Right atrium auricular region (tissue), 2 donors: ENCODE results near the gene TUBGCP6. TPM values are rescaled to one million over a fixed set of nuclear protein-coding genes. Genes with fewer than 3 reads are reported as not detected.

ENCODE experiments used
- DNase-seq: peaks from one replicate; pipeline ENCODE4 v3.0.0-alpha.2; 2019; ENCODE audit warnings: low spot score
- H3K27ac ChIP-seq, 2 donors: fragments of 200-600 bp; sonication (generic); 1 replicate in 1 of 2; 2 replicates in 1 of 2; pipeline ENCODE4 v1.5.1; 2016 to 2019
- H3K27me3 ChIP-seq, 2 donors: fragments of 200-600 bp; sonication (generic); one replicate each; pipeline versions ENCODE4 v1.5.1 to v1.6.0; 2017 to 2019
- H3K36me3 ChIP-seq: fragments of 200-600 bp; sonication (generic); one replicate; pipeline ENCODE4 v1.5.1; 2016
- H3K4me1 ChIP-seq, 2 donors: fragments of 200-600 bp; sonication (generic); one replicate each; pipeline versions ENCODE4 v1.5.1 to v1.6.0; 2017 to 2019
- H3K4me3 ChIP-seq, 2 donors: fragments of 200-600 bp; sonication (generic); 1 replicate in 1 of 2; 2 replicates in 1 of 2; pipeline ENCODE4 v1.5.1; 2017 to 2019; ENCODE audit warnings: mild to moderate bottlenecking in 1 of 2, moderate library complexity in 1 of 2
- H3K9me3 ChIP-seq, 2 donors: fragments of 200-600 bp; sonication (generic); one replicate each; pipeline ENCODE4 v1.5.1; 2019
- CTCF ChIP-seq, 2 donors: fragments of 200-600 bp; sonication (generic); IDR thresholded peaks; one replicate each; pipeline ENCODE4 v1.5.1; 2019; ENCODE audit warnings: antibody characterized with exemption in 2 of 2
- total RNA-seq, 2 donors: library from RNA; depleted of rRNA; stranded (reverse); fragments of >200 nt; gene quantifications; one replicate each; pipeline ENCODE4 v1.1.0, GENCODE V29; 2016

TUBGCP6 gene
- total RNA-seq, 2 donors from 2014 or later = 19.5 to 22.1 TPM

GRCh38 chr22:50289151-50289941 lies 44.5 kb upstream of the TUBGCP6 start:
- peaks cover 0 to 22% of the 10 kb centered on the region in 2 donors for H3K4me1 ChIP-seq
- H3K27me3 ChIP-seq = no peaks in the 10 kb centered on the region
- no peak for DNase-seq
- TF ChIP-seq CTCF (IDR thresholded peaks at IDR 0.05) = no peak
- no peak overlapping the region for H3K27ac ChIP-seq
- H3K4me3 ChIP-seq = no peak overlapping the region
- no peaks in the 10 kb centered on the region for H3K9me3 ChIP-seq
- peaks cover 54% of the 10 kb centered on the region for H3K36me3 ChIP-seq

- no peak overlapping the region for H3K4me3 ChIP-seq
- no peaks in the 10 kb centered on the region for H3K27me3 ChIP-seq
These were observed 42.9 kb upstream of the TUBGCP6 start for GRCh38 chr22:50287731-50288130.

GRCh38 chr22:50286701-50287318 lies 42.0 kb upstream of the TUBGCP6 start:
- no peaks in the 10 kb centered on the region for H3K27me3 ChIP-seq
- no peak overlapping the region for H3K4me3 ChIP-seq
- peaks cover 77% of the 10 kb centered on the region for H3K36me3 ChIP-seq
- peaks cover 0 to 13% of the 10 kb centered on the region in 2 donors for H3K4me1 ChIP-seq
- TF ChIP-seq CTCF (IDR thresholded peaks at IDR 0.05) = no peak
- no peaks in the 10 kb centered on the region for H3K9me3 ChIP-seq
- no peak for DNase-seq
- H3K27ac ChIP-seq = no peak overlapping the region

More at GRCh38 chr22:50287731-50288130, 42.9 kb upstream of the TUBGCP6 start:
- peaks cover 68% of the 10 kb centered on the region for H3K36me3 ChIP-seq
- H3K27ac ChIP-seq = no peak overlapping the region
- H3K9me3 ChIP-seq = no peaks in the 10 kb centered on the region
- TF ChIP-seq CTCF (IDR thresholded peaks at IDR 0.05) = no peak
- H3K4me1 ChIP-seq = peaks cover 0 to 11% of the 10 kb centered on the region in 2 donors
- DNase-seq = no peak

- no peak for DNase-seq
- no peaks in the 10 kb centered on the region for H3K27me3 ChIP-seq
- no peak overlapping the region for H3K4me3 ChIP-seq
- no peak for TF ChIP-seq CTCF (IDR thresholded peaks at IDR 0.05)
- peaks cover 82% of the 10 kb centered on the region for H3K36me3 ChIP-seq
- H3K9me3 ChIP-seq = no peaks in the 10 kb centered on the region
- H3K27ac ChIP-seq = no peak overlapping the region
- H3K4me1 ChIP-seq = peaks cover 0 to 18% of the 10 kb centered on the region in 2 donors
These were observed 41.5 kb upstream of the TUBGCP6 start for GRCh38 chr22:50286275-50286674.

GRCh38 chr22:50285568-50286229 lies 40.9 kb upstream of the TUBGCP6 start:
- H3K36me3 ChIP-seq = peaks cover 88% of the 10 kb centered on the region
- H3K9me3 ChIP-seq = no peaks in the 10 kb centered on the region

More at GRCh38 chr22:50285568-50286229, 40.9 kb upstream of the TUBGCP6 start:
- Histone ChIP-seq H3K4me3 (no peak overlapping the region), H3K27ac (no peak overlapping the region), H3K27me3 (no peaks in the 10 kb centered on the region), H3K4me1 (peaks cover 0 to 18% of the 10 kb centered on the region in 2 donors)
- no peak for DNase-seq
- TF ChIP-seq CTCF (IDR thresholded peaks at IDR 0.05) = no peak
